NT2/D1 (cell line): Measurements from ENCODE around the gene PLEKHA6.

Experiments used
- SUZ12 ChIP-seq: IDR thresholded peaks from 2 replicates; pipeline ENCODE4 v1.6.1; 2011; ENCODE audit not compliant: insufficient read length, insufficient read depth; ENCODE audit errors: extremely low read depth
- YY1 ChIP-seq: IDR thresholded peaks from 2 replicates; pipeline ENCODE4 v1.6.1; 2011; ENCODE audit not compliant: insufficient read length, insufficient read depth
- ZNF274 ChIP-seq: IDR thresholded peaks from 2 replicates; pipeline ENCODE4 v1.6.1; 2011; ENCODE audit warnings: mild to moderate bottlenecking, low read depth, low read length

DNA sequence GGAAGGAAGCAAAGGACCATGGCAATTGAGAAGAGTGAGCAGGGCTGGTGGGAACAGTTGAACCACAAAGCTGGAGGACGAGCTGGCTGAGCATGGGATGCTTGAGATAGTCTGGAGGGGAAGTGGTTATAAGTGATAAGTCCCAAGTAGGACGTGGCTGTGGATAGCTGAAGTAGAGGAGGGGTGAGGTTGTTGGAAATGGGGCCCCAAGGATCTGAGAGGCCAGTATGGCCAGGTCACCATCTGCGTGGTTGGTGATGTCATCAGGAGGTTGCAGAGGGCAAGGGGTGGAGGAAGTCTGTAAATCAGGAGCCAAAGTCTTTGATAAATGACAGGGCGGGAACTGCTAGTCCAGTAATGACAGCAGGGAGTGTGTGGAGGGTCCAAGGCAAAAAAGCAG is 182.6 kb downstream of the PLEKHA6 start:
- no peak for TF ChIP-seq ZNF274
- no peak for TF ChIP-seq SUZ12
- TF ChIP-seq YY1 = no peak
